ENCODE measurements around the gene TOX2.

TOX2 gene

DNA sequence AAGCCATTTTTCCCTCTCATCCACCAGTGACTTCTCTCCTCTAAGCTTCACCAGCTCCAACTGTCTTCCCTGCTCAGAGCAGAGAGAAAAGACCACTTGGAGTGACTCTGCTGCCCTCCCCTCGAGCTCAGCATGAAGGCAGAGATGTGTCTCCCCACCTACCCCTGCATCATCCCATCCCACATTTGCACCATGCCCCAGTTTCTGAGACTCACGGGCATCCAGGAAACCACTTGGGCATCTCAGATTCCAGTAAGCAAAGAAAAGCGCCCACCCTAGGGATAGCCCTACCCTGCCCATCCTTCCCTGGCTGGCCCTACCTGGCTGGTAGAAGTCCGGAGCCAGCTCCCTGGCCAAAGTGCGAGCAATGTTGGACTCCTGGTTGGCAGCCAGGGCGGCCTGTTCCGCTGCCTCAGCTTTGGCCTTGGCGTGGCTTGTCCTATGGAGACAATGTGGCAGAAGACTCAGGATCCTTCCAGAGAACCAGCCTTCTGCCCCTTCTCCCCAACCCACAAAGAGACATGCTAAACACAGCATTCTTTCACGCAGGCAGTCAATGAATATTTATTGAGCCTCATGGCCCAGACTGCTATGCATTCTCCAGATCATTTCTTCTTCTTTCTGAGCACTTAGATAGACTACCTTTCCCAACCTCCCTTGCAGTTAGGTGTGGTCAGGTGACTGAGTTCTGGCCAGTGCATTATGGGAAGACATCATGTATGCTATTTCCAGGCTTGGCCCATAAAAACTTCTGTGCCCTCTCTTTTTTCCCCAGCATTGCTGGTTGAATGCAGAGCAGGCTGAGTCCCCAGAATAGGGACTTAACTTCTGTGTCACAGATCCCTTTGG is 203.8 kb downstream of the TOX2 start:
- TF ChIP-seq, protein P1, sequence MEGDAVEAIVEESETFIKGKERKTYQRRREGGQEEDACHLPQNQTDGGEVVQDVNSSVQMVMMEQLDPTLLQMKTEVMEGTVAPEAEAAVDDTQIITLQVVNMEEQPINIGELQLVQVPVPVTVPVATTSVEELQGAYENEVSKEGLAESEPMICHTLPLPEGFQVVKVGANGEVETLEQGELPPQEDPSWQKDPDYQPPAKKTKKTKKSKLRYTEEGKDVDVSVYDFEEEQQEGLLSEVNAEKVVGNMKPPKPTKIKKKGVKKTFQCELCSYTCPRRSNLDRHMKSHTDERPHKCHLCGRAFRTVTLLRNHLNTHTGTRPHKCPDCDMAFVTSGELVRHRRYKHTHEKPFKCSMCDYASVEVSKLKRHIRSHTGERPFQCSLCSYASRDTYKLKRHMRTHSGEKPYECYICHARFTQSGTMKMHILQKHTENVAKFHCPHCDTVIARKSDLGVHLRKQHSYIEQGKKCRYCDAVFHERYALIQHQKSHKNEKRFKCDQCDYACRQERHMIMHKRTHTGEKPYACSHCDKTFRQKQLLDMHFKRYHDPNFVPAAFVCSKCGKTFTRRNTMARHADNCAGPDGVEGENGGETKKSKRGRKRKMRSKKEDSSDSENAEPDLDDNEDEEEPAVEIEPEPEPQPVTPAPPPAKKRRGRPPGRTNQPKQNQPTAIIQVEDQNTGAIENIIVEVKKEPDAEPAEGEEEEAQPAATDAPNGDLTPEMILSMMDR (IDR thresholded peaks at IDR 0.05; ENCODE audit: low read depth, low read length, missing control alignments), result no peak
- in situ Hi-C loops (cut with HindIII; ENCODE audit: low sequenced_read_pairs), result no loop called here

More for the DNA sequence above, 203.8 kb downstream of the TOX2 start:
- H3K4me3 ChIP-seq (ENCODE audit: low read depth, low read length), result no peak overlapping the region
- DNase-seq (ENCODE audit: low read depth), result no peak

Measured in astrocyte of the cerebellum (primary cell).